ENCODE data around the gene PDLIM1. TPM values are rescaled to one million over a fixed set of nuclear protein-coding genes. Genes with fewer than 3 reads are reported as not detected.

Gene PDLIM1
- total RNA-seq, 3 donors from 2014 or later: 0.66 to 2.8 (median 1.2) TPM

Other genes with a start within 250 kb of the PDLIM1 start
- gene CYP2C8, start 221.5 kb downstream of the PDLIM1 start, total RNA-seq: under 1 TPM; 0.24 to 0.51 (median 0.41) TPM
- gene ACSM6, start 96.8 kb downstream of the PDLIM1 start, total RNA-seq: not detected

Data from activated T-cell treated with anti-CD3 and anti-CD28 coated beads, Interleukin-2, amount 50 U/mL, for 4 hours (primary cell).